Measurements from ENCODE around the gene EPB41L2.

The EPB41L2 gene

GRCh38 chr6:130853555-130854183 is 209.4 kb downstream of the EPB41L2 start:
- no peak for DNase-seq

- no peak for DNase-seq
Observed at GRCh38 chr6:130852844-130853554, 210.0 kb downstream of the EPB41L2 start.

GRCh38 chr6:130851026-130851425 is 212.0 kb downstream of the EPB41L2 start:
- no peak for DNase-seq

GRCh38 chr6:130849594-130849993 is 213.5 kb downstream of the EPB41L2 start:
- DNase-seq: no peak

GRCh38 chr6:130848945-130849344 is 214.1 kb downstream of the EPB41L2 start:
- DNase-seq: no peak

- no peak for DNase-seq
Observed at GRCh38 chr6:130847001-130847910, 215.8 kb downstream of the EPB41L2 start.

GRCh38 chr6:130846501-130846900 is 216.5 kb downstream of the EPB41L2 start:
- DNase-seq: no peak

- DNase-seq: no peak
Observed at GRCh38 chr6:130843575-130844320, 219.3 kb downstream of the EPB41L2 start.

- DNase-seq: no peak
Observed at GRCh38 chr6:130841128-130841728, 221.8 kb downstream of the EPB41L2 start.

GRCh38 chr6:130840050-130840449 is 223.0 kb downstream of the EPB41L2 start:
- DNase-seq: no peak

GRCh38 chr6:130839379-130839778 is 223.7 kb downstream of the EPB41L2 start:
- no peak for DNase-seq

GRCh38 chr6:130838951-130839350 is 224.1 kb downstream of the EPB41L2 start:
- DNase-seq: no peak

- no peak for DNase-seq
Observed at GRCh38 chr6:130838250-130838860, 224.7 kb downstream of the EPB41L2 start.

- DNase-seq: no peak
Observed at GRCh38 chr6:130837067-130837466, 226.0 kb downstream of the EPB41L2 start.

- DNase-seq: no peak
Observed at GRCh38 chr6:130836055-130836640, 226.9 kb downstream of the EPB41L2 start.

- no peak for DNase-seq
Observed at GRCh38 chr6:130834482-130835251, 228.4 kb downstream of the EPB41L2 start.

- no peak for DNase-seq
Observed at GRCh38 chr6:130833569-130833968, 229.5 kb downstream of the EPB41L2 start.

GRCh38 chr6:130831607-130832006 is 231.4 kb downstream of the EPB41L2 start:
- DNase-seq: no peak

GRCh38 chr6:130829333-130829910 is 233.6 kb downstream of the EPB41L2 start:
- DNase-seq: no peak
